Neural progenitor cell (in vitro differentiated cells): ENCODE data around the gene LRP3.

ENCODE experiments used
- EZH2 ChIP-seq: fragments of 200-600 bp; sonication (generic); IDR thresholded peaks from 2 replicates; pipeline ENCODE4 v1.6.1; 2017; ENCODE audit warnings: antibody characterized with exemption, mild to moderate bottlenecking, moderate library complexity
- EZH2phosphoT487 ChIP-seq: fragments of 200-600 bp; sonication (generic); IDR thresholded peaks from 2 replicates; pipeline ENCODE4 v1.6.1; 2017; ENCODE audit warnings: antibody characterized with exemption
- TF ChIP-seq, protein P1 (sequence below): fragments of 200-600 bp; sonication (generic); IDR thresholded peaks from 2 replicates; pipeline ENCODE4 v1.5.1; 2017; ENCODE audit warnings: antibody characterized with exemption, mild to moderate bottlenecking

DNA sequence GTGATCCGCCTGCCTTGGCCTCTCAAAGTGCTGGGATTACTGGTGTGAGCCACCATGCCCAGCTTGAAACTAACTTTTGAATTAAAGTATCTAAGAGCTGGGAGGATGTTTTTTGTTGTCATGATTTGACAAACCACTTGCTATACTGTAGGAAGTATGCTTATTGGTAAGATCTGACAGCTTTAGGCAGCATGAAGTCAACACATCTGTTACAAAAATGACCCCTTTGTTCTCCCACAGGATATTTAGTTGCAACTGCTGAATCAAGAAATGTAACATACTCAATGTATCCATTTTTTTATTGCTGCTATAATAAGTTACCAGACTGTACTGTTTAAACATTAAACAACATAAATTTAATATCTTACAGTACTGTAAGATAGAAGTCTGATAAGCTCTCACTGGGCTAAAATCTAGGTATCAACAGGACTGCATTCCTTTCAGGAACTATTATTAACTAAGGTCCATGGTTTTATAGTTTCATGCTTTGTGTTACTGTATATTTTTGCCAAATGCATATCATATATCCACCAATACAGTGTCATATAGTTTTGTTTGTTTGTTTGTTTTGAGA lies 22.8 kb upstream of the LRP3 start:
- TF ChIP-seq, protein P1, sequence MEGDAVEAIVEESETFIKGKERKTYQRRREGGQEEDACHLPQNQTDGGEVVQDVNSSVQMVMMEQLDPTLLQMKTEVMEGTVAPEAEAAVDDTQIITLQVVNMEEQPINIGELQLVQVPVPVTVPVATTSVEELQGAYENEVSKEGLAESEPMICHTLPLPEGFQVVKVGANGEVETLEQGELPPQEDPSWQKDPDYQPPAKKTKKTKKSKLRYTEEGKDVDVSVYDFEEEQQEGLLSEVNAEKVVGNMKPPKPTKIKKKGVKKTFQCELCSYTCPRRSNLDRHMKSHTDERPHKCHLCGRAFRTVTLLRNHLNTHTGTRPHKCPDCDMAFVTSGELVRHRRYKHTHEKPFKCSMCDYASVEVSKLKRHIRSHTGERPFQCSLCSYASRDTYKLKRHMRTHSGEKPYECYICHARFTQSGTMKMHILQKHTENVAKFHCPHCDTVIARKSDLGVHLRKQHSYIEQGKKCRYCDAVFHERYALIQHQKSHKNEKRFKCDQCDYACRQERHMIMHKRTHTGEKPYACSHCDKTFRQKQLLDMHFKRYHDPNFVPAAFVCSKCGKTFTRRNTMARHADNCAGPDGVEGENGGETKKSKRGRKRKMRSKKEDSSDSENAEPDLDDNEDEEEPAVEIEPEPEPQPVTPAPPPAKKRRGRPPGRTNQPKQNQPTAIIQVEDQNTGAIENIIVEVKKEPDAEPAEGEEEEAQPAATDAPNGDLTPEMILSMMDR = no peak
- TF ChIP-seq EZH2 (no peak), EZH2phosphoT487 (no peak)
